Tibial nerve (tissue), 4 donors: ENCODE results near the gene FOXL2NB. TPM values are rescaled to one million over a fixed set of nuclear protein-coding genes. Genes with fewer than 3 reads are reported as not detected.

ENCODE experiments used
- DNase-seq, 2 donors: peaks; one replicate each; pipeline ENCODE4 v3.0.0-alpha.2; 2019; ENCODE audit warnings: low spot score in 2 of 2
- H3K27ac ChIP-seq, 4 donors: fragments of 200-600 bp; sonication (generic) in 3 of 4; one replicate each; pipeline ENCODE4 v1.5.1; 2017 to 2019; ENCODE audit warnings: mild to moderate bottlenecking in 1 of 4
- H3K27me3 ChIP-seq, 2 donors: fragments of 200-600 bp; sonication (generic) in 1 of 2; one replicate each; pipeline versions ENCODE4 v1.5.1 to v1.6.0; 2017 to 2019
- H3K36me3 ChIP-seq, 3 donors: fragments of 200-600 bp; sonication (generic); one replicate each; pipeline ENCODE4 v1.5.1; 2018 to 2019
- H3K4me1 ChIP-seq, 4 donors: fragments of 200-600 bp; sonication (generic) in 3 of 4; one replicate each; pipeline ENCODE4 v1.5.1; 2017 to 2019
- H3K4me3 ChIP-seq, 4 donors: fragments of 200-600 bp; sonication (generic) in 3 of 4; one replicate each; pipeline ENCODE4 v1.5.1; 2017 to 2019; ENCODE audit warnings: mild to moderate bottlenecking in 1 of 4, moderate library complexity in 1 of 4
- H3K9me3 ChIP-seq, 4 donors: fragments of 200-600 bp; sonication (generic) in 3 of 4; one replicate each; pipeline ENCODE4 v1.5.1; 2017 to 2019
- EP300 ChIP-seq, 2 donors: sonication (generic); formaldehyde crosslinking; IDR thresholded peaks; one replicate each; pipeline ENCODE4 v1.6.1; 2017; ENCODE audit warnings: antibody characterized with exemption in 2 of 2, mild to moderate bottlenecking in 1 of 2
- POLR2A ChIP-seq, 2 donors: fragments of 450-650 bp; IDR thresholded peaks; one replicate each; pipeline ENCODE4 v1.6.1; 2017; ENCODE audit warnings: antibody characterized with exemption in 2 of 2, mild to moderate bottlenecking in 2 of 2, moderate library complexity in 2 of 2
- WGBS, 2 donors: methylation state at CpG; one replicate each; pipeline ENCODE4 v1.1.5; 2018; 5-methylcytosine and 5-hydroxymethylcytosine counted together
- total RNA-seq, 4 donors: library from RNA; depleted of rRNA; stranded (reverse); fragments of >200 nt; gene quantifications; one replicate each; pipeline ENCODE4 v1.1.0, GENCODE V29; 2016
- TF ChIP-seq, protein P1 (sequence below), 5 experiments: fragments of 200-600 bp in 3 of 5; fragments of 450-650 bp in 2 of 5; sonication (generic) in 3 of 5; IDR thresholded peaks; one replicate each; pipeline ENCODE4 v1.5.1; 2016 to 2019; ENCODE audit warnings: antibody characterized with exemption in 5 of 5, mild to moderate bottlenecking in 3 of 5, moderate library complexity in 2 of 5

Gene FOXL2NB
- total RNA-seq, 4 donors from 2014 or later: not detected

DNA sequence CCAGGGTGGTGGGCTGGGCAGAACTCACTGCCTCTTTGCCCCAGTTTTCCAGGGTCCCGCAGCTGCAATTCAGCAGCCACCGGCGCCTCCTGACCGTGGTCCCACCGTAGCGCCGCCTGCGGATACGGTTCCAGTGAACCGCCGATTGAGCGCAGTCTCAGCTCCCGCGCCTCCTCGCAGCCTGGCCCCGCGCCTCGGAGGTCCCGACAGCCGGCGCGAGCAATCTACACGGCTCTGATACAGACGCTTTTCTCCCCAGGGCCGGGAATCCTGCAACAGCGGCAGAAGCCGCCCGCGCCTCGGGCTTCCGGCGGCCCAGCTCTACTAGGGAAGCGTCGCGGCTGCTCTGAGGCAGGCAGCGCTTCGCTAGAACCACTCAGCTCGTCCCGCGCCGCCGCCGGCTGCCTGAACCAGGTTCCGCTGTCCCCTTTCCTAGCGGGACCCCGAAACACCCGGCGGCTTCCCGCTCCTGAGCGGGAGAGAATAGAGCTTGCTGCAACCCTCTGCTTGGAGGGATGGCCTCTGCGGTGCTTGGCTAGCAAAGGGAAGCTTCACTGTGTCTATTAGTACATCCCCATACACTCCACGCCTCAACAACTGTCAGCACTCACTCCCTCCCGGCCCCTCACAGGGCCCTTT is 3.1 kb downstream of the FOXL2NB start:
- no peaks in the 10 kb centered on the region for H3K9me3 ChIP-seq
- peaks cover 0 to 41% (median 27%) of the 10 kb centered on the region in 4 donors for H3K4me1 ChIP-seq
- H3K4me3 ChIP-seq: peak overlapping the region in 3 of 4 donors; percentile 21 to 45 (median 24)
- no peak for DNase-seq
- peaks cover 0 to 95% of the 10 kb centered on the region in 2 donors for H3K27me3 ChIP-seq
- H3K27ac ChIP-seq: no peak overlapping the region
- no peak for TF ChIP-seq EP300 (IDR thresholded peaks at IDR 0.05)
- no peaks in the 10 kb centered on the region for H3K36me3 ChIP-seq
- WGBS, 2 donors: 4% methylated on average over 23 to 31 of the region's 53 CpGs

DNA sequence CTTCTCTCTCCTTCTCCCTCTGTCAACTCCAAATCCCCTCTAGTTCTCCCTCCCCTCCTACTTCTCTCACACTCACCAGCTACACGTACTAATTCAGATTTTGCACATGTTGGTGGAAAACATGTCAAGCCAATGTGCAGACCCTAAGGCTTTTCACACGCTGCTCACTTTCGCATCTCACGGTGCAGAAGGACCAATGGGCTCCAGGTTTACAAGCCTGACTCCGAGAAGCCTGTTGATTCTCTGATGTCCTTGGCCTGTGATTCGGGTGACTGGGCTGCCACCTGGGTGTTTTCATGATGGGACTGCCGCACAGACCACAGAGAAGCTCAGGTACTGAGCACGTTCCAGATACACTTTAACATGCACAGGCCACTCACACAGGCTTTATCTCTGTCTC is 3.7 kb downstream of the FOXL2NB start:
- H3K4me3 ChIP-seq: no peak overlapping the region
- TF ChIP-seq EP300 (IDR thresholded peaks at IDR 0.05) (no peak), POLR2A (IDR thresholded peaks at IDR 0.05) (no peak)
- TF ChIP-seq, protein P1, sequence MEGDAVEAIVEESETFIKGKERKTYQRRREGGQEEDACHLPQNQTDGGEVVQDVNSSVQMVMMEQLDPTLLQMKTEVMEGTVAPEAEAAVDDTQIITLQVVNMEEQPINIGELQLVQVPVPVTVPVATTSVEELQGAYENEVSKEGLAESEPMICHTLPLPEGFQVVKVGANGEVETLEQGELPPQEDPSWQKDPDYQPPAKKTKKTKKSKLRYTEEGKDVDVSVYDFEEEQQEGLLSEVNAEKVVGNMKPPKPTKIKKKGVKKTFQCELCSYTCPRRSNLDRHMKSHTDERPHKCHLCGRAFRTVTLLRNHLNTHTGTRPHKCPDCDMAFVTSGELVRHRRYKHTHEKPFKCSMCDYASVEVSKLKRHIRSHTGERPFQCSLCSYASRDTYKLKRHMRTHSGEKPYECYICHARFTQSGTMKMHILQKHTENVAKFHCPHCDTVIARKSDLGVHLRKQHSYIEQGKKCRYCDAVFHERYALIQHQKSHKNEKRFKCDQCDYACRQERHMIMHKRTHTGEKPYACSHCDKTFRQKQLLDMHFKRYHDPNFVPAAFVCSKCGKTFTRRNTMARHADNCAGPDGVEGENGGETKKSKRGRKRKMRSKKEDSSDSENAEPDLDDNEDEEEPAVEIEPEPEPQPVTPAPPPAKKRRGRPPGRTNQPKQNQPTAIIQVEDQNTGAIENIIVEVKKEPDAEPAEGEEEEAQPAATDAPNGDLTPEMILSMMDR (IDR thresholded peaks at IDR 0.05): no peak
- H3K4me1 ChIP-seq: peaks cover 0 to 35% (median 23%) of the 10 kb centered on the region in 4 donors
- WGBS, 2 donors: 78 to 84% methylated on average over 7 to 8 of the region's 8 CpGs
- no peaks in the 10 kb centered on the region for H3K36me3 ChIP-seq
- no peaks in the 10 kb centered on the region for H3K9me3 ChIP-seq
- no peak overlapping the region for H3K27ac ChIP-seq
- DNase-seq: no peak
- H3K27me3 ChIP-seq: peaks cover 0 to 96% of the 10 kb centered on the region in 2 donors

DNA sequence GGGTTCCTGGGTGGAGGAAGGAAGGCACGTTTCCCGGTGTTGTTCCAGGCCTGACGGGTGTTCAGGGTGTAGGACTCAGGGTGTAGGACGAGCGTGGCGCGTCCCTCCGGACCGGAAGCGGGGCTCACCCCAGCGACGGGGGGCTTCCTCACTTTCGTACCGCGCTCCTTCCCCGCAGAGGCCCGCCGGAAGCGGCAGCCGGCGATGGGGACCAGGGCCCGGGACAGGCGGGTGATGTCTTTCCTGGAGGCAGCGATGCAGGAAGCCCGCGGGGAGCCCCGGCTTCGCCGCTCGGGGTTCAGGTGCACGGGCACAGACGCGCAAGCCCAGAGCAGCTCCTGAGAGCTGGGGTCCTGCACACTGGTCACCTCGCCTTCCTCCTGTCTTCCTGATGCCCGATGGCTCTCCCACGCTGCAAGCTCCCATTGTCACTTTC is 13.4 kb downstream of the FOXL2NB start:
- Histone ChIP-seq H3K9me3 (peaks cover 0 to 28% (median 3%) of the 10 kb centered on the region in 4 donors), H3K4me3 (no peak overlapping the region), H3K27ac (no peak overlapping the region), H3K4me1 (peaks cover 0 to 6% (median 2%) of the 10 kb centered on the region in 4 donors), H3K27me3 (peaks cover 0 to 61% of the 10 kb centered on the region in 2 donors), H3K36me3 (no peaks in the 10 kb centered on the region)
- 3 to 4% methylated on average over 36 of the region's 36 CpGs for WGBS, 2 donors
- DNase-seq: no peak
- TF ChIP-seq, protein P1 (IDR thresholded peaks at IDR 0.05): no peak
- TF ChIP-seq POLR2A (IDR thresholded peaks at IDR 0.05) (no peak), EP300 (IDR thresholded peaks at IDR 0.05) (no peak)

DNA sequence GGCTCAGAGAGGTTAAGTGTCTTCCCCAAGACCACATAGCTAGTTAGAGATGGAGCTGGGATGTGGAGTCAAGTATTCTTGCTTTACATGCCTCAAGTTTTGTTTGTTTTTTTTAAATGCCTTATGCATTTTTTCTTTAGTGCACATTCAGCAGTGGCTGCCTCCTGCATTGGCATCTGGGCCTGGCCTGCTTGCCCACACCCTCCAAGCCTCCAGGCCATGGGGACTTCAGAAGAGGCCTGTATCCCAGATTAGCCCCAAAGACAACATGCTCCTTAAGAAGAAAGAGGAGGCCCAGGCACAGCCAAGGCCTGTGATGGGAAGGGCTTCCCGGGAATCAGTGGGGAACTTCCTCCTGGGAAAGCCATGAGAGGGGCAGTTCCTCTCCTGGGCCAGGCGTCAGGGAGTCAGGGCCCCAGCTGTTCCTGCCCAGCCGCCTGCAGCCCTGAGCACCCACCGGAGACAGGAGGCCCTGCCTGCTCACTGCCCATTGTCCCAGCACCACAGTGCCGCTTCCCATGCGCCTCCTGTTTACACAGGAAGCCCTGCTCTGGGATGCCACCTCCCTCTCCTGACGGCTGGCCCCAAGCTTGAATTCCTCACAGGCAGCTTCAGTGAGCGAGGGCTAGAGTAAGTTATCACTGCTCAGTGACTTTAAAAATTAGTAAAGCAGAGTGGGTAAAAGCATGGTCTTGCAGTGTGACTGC is 16.0 kb downstream of the FOXL2NB start:
- TF ChIP-seq EP300 (IDR thresholded peaks at IDR 0.05): no peak
- TF ChIP-seq POLR2A (IDR thresholded peaks at IDR 0.05): no peak
- TF ChIP-seq, protein P1 (IDR thresholded peaks at IDR 0.05): no peak
- Histone ChIP-seq H3K4me1 (peaks cover 0 to 6% (median 2%) of the 10 kb centered on the region in 4 donors), H3K9me3 (peaks cover 0 to 38% (median 3%) of the 10 kb centered on the region in 4 donors), H3K4me3 (no peak overlapping the region), H3K27ac (no peak overlapping the region), H3K27me3 (peaks cover 0 to 40% of the 10 kb centered on the region in 2 donors), H3K36me3 (no peaks in the 10 kb centered on the region)
- no peak for DNase-seq
- WGBS, 2 donors: 62 to 69% methylated on average over 8 of the region's 8 CpGs

DNA sequence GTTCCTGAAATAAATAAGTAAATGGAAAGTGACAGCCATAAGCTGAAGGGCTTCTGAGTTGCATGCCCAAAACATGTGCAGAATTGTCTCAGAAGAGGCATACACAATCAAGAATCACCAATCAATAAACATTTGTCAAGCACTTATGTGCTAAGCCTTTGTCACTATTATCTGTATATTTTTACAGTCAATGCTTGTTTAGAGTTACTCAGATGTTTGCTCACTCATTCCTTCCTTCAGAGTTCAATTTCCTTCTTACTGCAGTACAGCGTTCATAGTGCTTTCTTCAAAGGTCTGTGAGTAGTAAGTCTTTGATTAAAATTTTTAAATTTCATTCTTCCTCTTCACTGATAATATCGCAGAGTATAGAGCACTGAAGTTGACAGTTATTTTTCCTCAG is 17.2 kb downstream of the FOXL2NB start:
- H3K27ac ChIP-seq: no peak overlapping the region
- H3K9me3 ChIP-seq: peaks cover 0 to 38% (median 3%) of the 10 kb centered on the region in 4 donors
- peaks cover 0 to 6% (median 2%) of the 10 kb centered on the region in 4 donors for H3K4me1 ChIP-seq
- no peak for DNase-seq
- peaks cover 0 to 32% of the 10 kb centered on the region in 2 donors for H3K27me3 ChIP-seq
- 92 to 93% methylated on average over 2 of the region's 2 CpGs for WGBS, 2 donors
- TF ChIP-seq, protein P1 (IDR thresholded peaks at IDR 0.05): no peak
- TF ChIP-seq POLR2A (IDR thresholded peaks at IDR 0.05) (no peak), EP300 (IDR thresholded peaks at IDR 0.05) (no peak)
- no peak overlapping the region for H3K4me3 ChIP-seq
- no peaks in the 10 kb centered on the region for H3K36me3 ChIP-seq
